Measurements from ENCODE around the gene STK11IP. TPM values are rescaled to one million over a fixed set of nuclear protein-coding genes. Genes with fewer than 3 reads are reported as not detected.

STK11IP gene
- total and polyA plus RNA-seq, 9 of the 15 experiments (the other 6 are each of a cell fraction or from before 2014, with no cell fraction given): 0.52 to 21.7 (median 5.6) TPM

GRCh38 chr2:219570194-219570923, 27.3 kb upstream of the STK11IP start:
- peak overlapping the region; percentile 47 for H3K4me3 ChIP-seq
- H3K36me3 ChIP-seq (ENCODE audit: control insufficient read depth, insufficient read depth, low read length): peaks cover 8% of the 10 kb centered on the region; the same call in 1 of the 3 replicates
- no peaks in the 10 kb centered on the region for H3K27me3 ChIP-seq (ENCODE audit: control insufficient read depth in 2 of 2, insufficient read depth in 2 of 2, low read length in 2 of 2)
- peak in 3 of 4 experiments; percentile 21 to 41 (median 38) for DNase-seq (ENCODE audit: extremely low read depth in 1 of 4, low spot score in 3 of 4)
- no peaks in the 10 kb centered on the region for H3K9me3 ChIP-seq (replicated peaks; ENCODE audit: control insufficient read depth, insufficient read depth, low read depth, low read length)
- no peak for ATAC-seq
- FAIRE-seq: no peak
- no peaks in the 10 kb centered on the region for H3K9me1 ChIP-seq (ENCODE audit: control insufficient read depth, insufficient read depth, low read length)
- peak overlapping the region; percentile 79; the same call in 1 of the 2 replicates for H3K4me2 ChIP-seq (ENCODE audit: insufficient read depth, low read length)
- ChIA-PET CTCF (ENCODE audit: low intra/inter-chr PET ratio) (no interaction called here), POLR2A (interaction anchor here (0.5 to 2.5 kb wide), 5 partner anchors 8 to 26 kb away, joined by 3 to 12 read pairs (median 5); partner anchors contain the start of gene STK11IP)
- WGBS (ENCODE audit: insufficient coverage, low coverage, missing lambda C conversion rate): 98% methylated on average over 12 of the region's 95 CpGs
- in situ Hi-C loops (cut with MboI): no loop called here
- H3K27ac ChIP-seq (ENCODE audit: extremely low read depth, low read depth, low read length): peak overlapping the region; percentile 90
- H3K9ac ChIP-seq (ENCODE audit: insufficient read depth in 1 of 2, low read depth in 2 of 2, low read length in 2 of 2): peak overlapping the region; percentile 81 to 94; a peak in 3 of 4 replicates
- no peaks in the 10 kb centered on the region for H4K20me1 ChIP-seq (replicated peaks; ENCODE audit: control insufficient read depth, insufficient read depth, low read length)
- intact Hi-C loops (cut with micrococcal nuclease): loop anchor here (2.0 kb wide), 1 partner anchor 26 kb away; the partner anchor contains the start of gene TMEM198
- H3K79me2 ChIP-seq (ENCODE audit: control insufficient read depth, insufficient read depth, low read length): peaks cover 7% of the 10 kb centered on the region
- no TSS peak for BruUV-seq (replicated peaks)
- H2AFZ ChIP-seq (ENCODE audit: low read depth, low read length): peak overlapping the region; percentile 76
- H3K4me1 ChIP-seq (replicated peaks in 1 of 2; ENCODE audit: control insufficient read depth in 2 of 2, insufficient read depth in 2 of 2, low read length in 2 of 2): peaks cover 15 to 54% of the 10 kb centered on the region in 2 experiments; a peak in 4 of 5 replicates
- TF ChIP-seq CXXC5 (CRISPR knock-in tag; IDR thresholded peaks at IDR 0.05): 0 out of 2 replicates have a peak, but pooled peaks have one; percentile 6
- no peak for TF ChIP-seq SRSF9 (IDR thresholded peaks at IDR 0.05; ENCODE audit: borderline replicate concordance, low read depth, low read length)
- no peak for TF ChIP-seq RBBP5 (IDR thresholded peaks at IDR 0.05; ENCODE audit: borderline replicate concordance, insufficient read depth, low read length, poor library complexity, severe bottlenecking)
- TF ChIP-seq CCNT2 (IDR thresholded peaks at IDR 0.05; ENCODE audit: borderline replicate concordance, extremely low read depth, insufficient read length, low read depth, low read length): peak; percentile 6
- TF ChIP-seq MCM7 (IDR thresholded peaks at IDR 0.05): no peak
- peak; percentile 40 for TF ChIP-seq KDM5B (IDR thresholded peaks at IDR 0.05; ENCODE audit: insufficient replicate concordance, low read depth, low read length)
- no peak for TF ChIP-seq ZNF655 (CRISPR knock-in tag; IDR thresholded peaks at IDR 0.05)
- no peak for TF ChIP-seq SMAD2 (IDR thresholded peaks at IDR 0.05; ENCODE audit: low read depth, low read length)
- TF ChIP-seq BCOR (IDR thresholded peaks at IDR 0.05): no peak
- TF ChIP-seq DIDO1 (tag; IDR thresholded peaks at IDR 0.05; ENCODE audit: low read depth): no peak
- TF ChIP-seq BRF2 (IDR thresholded peaks at IDR 0.05; ENCODE audit: borderline replicate concordance, insufficient read depth, insufficient read length): no peak
- TF ChIP-seq SP1 (CRISPR knock-in tag; IDR thresholded peaks at IDR 0.05): no peak
- no peak for TF ChIP-seq AFF1 (IDR thresholded peaks at IDR 0.05; ENCODE audit: low read depth in 1 of 2, partially characterized antibody in 2 of 2)
- no peak for TF ChIP-seq HDAC3 (IDR thresholded peaks at IDR 0.05; ENCODE audit: borderline replicate concordance, partially characterized antibody)

Data from K562 (cell line).